H9 (cell line): ENCODE data around the gene TRMU. TPM values are rescaled to one million over a fixed set of nuclear protein-coding genes. Genes with fewer than 3 reads are reported as not detected.

Experiments
- DNase-seq: peaks from one replicate; pipeline ENCODE4 v3.0.0-alpha.2; 2017
- H2AFZ ChIP-seq: one replicate; pipeline ENCODE4 v1.6.1; 2013; ENCODE audit warnings: mild to moderate bottlenecking, low read length, control low read depth, moderate library complexity
- H2AK5ac ChIP-seq: 2 replicates; pipeline ENCODE4 v1.6.1; 2013; ENCODE audit warnings: low read length, control low read depth, mixed read lengths; ENCODE audit not compliant: insufficient read length
- H2BK120ac ChIP-seq: one replicate; pipeline ENCODE4 v1.6.1; 2013; ENCODE audit warnings: low read depth, mild to moderate bottlenecking, low read length, control low read depth, inconsistent platforms; ENCODE audit not compliant: poor library complexity, severe bottlenecking
- H2BK12ac ChIP-seq: 2 replicates; pipeline ENCODE4 v1.6.1; 2013; ENCODE audit warnings: low read length, control low read depth, mixed read lengths, low read depth; ENCODE audit not compliant: insufficient read length
- H2BK15ac ChIP-seq: 2 replicates; pipeline ENCODE4 v1.6.1; 2013; ENCODE audit warnings: low read depth, low read length, control low read depth
- H2BK20ac ChIP-seq: one replicate; pipeline ENCODE4 v1.6.1; 2013; ENCODE audit warnings: low read depth, mild to moderate bottlenecking, low read length, control low read depth, inconsistent platforms; ENCODE audit not compliant: poor library complexity, severe bottlenecking
- H2BK5ac ChIP-seq: 2 replicates; pipeline ENCODE4 v1.6.1; 2013; ENCODE audit warnings: low read length, control low read depth, mixed read lengths; ENCODE audit not compliant: insufficient read length
- H3K14ac ChIP-seq: 2 replicates; pipeline ENCODE4 v1.6.1; 2013; ENCODE audit warnings: low read length, control low read depth; ENCODE audit not compliant: insufficient read depth
- H3K18ac ChIP-seq: 2 replicates; pipeline ENCODE4 v1.6.1; 2013; ENCODE audit warnings: low read depth, mild to moderate bottlenecking, mixed read lengths, low read length, control low read depth; ENCODE audit not compliant: insufficient read length
- H3K23ac ChIP-seq: 2 replicates; pipeline ENCODE4 v1.6.1; 2013; ENCODE audit warnings: low read length, control low read depth, mixed read lengths, low read depth; ENCODE audit not compliant: insufficient read length
- H3K23me2 ChIP-seq: 2 replicates; pipeline ENCODE4 v1.6.1; 2013; ENCODE audit warnings: low read depth, mild to moderate bottlenecking, mixed read lengths, low read length, control low read depth; ENCODE audit not compliant: insufficient read length, poor library complexity, severe bottlenecking
- H3K27ac ChIP-seq: 2 replicates; pipeline ENCODE4 v1.5.1; 2013; ENCODE audit warnings: low read length, control low read depth, mixed read lengths, low read depth; ENCODE audit not compliant: insufficient read length
- H3K27me3 ChIP-seq: 2 replicates; pipeline ENCODE4 v1.6.1; 2013; ENCODE audit warnings: low read length, control low read depth, inconsistent platforms; ENCODE audit not compliant: insufficient read depth
- H3K4ac ChIP-seq: 2 replicates; pipeline ENCODE4 v1.6.1; 2013; ENCODE audit warnings: low read depth, mild to moderate bottlenecking, control low read depth, inconsistent platforms, low read length, moderate library complexity
- H3K4me1 ChIP-seq: 2 replicates; pipeline ENCODE4 v1.6.1; 2013; ENCODE audit warnings: low read length, control low read depth, inconsistent platforms; ENCODE audit not compliant: insufficient read depth
- H3K4me2 ChIP-seq: 2 replicates; pipeline ENCODE4 v1.6.1; 2013; ENCODE audit warnings: low read length, control low read depth, mixed read lengths; ENCODE audit not compliant: insufficient read length, insufficient read depth
- H3K56ac ChIP-seq: 2 replicates; pipeline ENCODE4 v1.6.1; 2013; ENCODE audit warnings: low read depth, mild to moderate bottlenecking, mixed read lengths, low read length, control low read depth; ENCODE audit not compliant: insufficient read length
- H3K79me1 ChIP-seq: 2 replicates; pipeline ENCODE4 v1.6.1; 2013; ENCODE audit warnings: low read depth, mild to moderate bottlenecking, moderate library complexity, low read length, control low read depth, inconsistent platforms; ENCODE audit not compliant: insufficient read depth, poor library complexity, severe bottlenecking
- H3K79me2 ChIP-seq: 2 replicates; pipeline ENCODE4 v1.6.1; 2013; ENCODE audit warnings: low read length, control low read depth, inconsistent platforms; ENCODE audit not compliant: insufficient read depth
- H3K9ac ChIP-seq: 2 replicates; pipeline ENCODE4 v1.6.1; 2013; ENCODE audit warnings: low read length, control low read depth, mixed read lengths; ENCODE audit not compliant: insufficient read length; ENCODE audit errors: extremely low read depth
- H3K9me3 ChIP-seq: one replicate; pipeline ENCODE4 v1.6.1; 2013; ENCODE audit warnings: low read depth, low read length, inconsistent platforms; ENCODE audit not compliant: control insufficient read depth
- H3T11ph ChIP-seq: one replicate; pipeline ENCODE4 v1.6.1; 2013; ENCODE audit warnings: mild to moderate bottlenecking, low read length, control low read depth, inconsistent platforms
- H4K20me1 ChIP-seq: one replicate; pipeline ENCODE4 v1.6.1; 2013; ENCODE audit not compliant: control insufficient read depth, insufficient read length, insufficient read depth
- H4K5ac ChIP-seq: 2 replicates; pipeline ENCODE4 v1.6.1; 2013; ENCODE audit warnings: low read depth, mild to moderate bottlenecking, mixed read lengths, low read length, control low read depth; ENCODE audit not compliant: insufficient read length
- H4K8ac ChIP-seq: replicated peaks from 2 replicates; pipeline ENCODE4 v1.6.1; 2013; ENCODE audit warnings: low read length, control low read depth, mixed read lengths, low read depth; ENCODE audit not compliant: insufficient read length
- H4K91ac ChIP-seq: 2 replicates; pipeline ENCODE4 v1.6.1; 2013; ENCODE audit warnings: low read depth, mild to moderate bottlenecking, moderate library complexity, mixed read lengths, low read length, control low read depth; ENCODE audit not compliant: insufficient read length
- H3K27ac Mint-ChIP-seq, 3 experiments: 2 replicates in 2 of 3; 3 replicates in 1 of 3; pipeline ENCODE4 v1.8.0; 2020 to 2021; ENCODE audit warnings: mixed read lengths in 3 of 3, mild to moderate bottlenecking in 1 of 3, moderate library complexity in 1 of 3
- H3K27me3 Mint-ChIP-seq: 2 replicates; pipeline ENCODE4 v1.8.0; 2021; ENCODE audit warnings: low read depth, mild to moderate bottlenecking, moderate library complexity, mixed read lengths
- H3K36me3 Mint-ChIP-seq, 3 experiments: 2 replicates in 2 of 3; 3 replicates in 1 of 3; pipeline ENCODE4 v1.8.0; 2020 to 2021; ENCODE audit warnings: low read depth in 3 of 3, mixed read lengths in 3 of 3; ENCODE audit not compliant: insufficient read depth in 1 of 3
- H3K4me1 Mint-ChIP-seq, 2 experiments: 2 replicates each; pipeline ENCODE4 v1.8.0; 2020; ENCODE audit warnings: mixed read lengths in 2 of 2
- H3K4me3 Mint-ChIP-seq, 2 experiments: 2 replicates in 1 of 2; 3 replicates in 1 of 2; pipeline ENCODE4 v1.8.0; 2020 to 2021; ENCODE audit warnings: mild to moderate bottlenecking in 2 of 2, mixed read lengths in 2 of 2, moderate library complexity in 1 of 2
- H3K9me3 Mint-ChIP-seq, 2 experiments: 2 replicates in 1 of 2; 3 replicates in 1 of 2; pipeline ENCODE4 v1.8.0; 2020; ENCODE audit warnings: mild to moderate bottlenecking in 2 of 2, mixed read lengths in 2 of 2, moderate library complexity in 1 of 2
- CTCF ChIP-seq: fragments of 200-600 bp; sonication (generic); conservative IDR thresholded peaks from 3 replicates; pipeline ENCODE4 v1.8.0; 2021; ENCODE audit warnings: antibody characterized with exemption, mild to moderate bottlenecking
- WGBS: extraction: QIAGEN DNeasy Blood & Tissue Kit; methylation state at CpG from one replicate; pipeline ENCODE4 v1.1.7; 2013; ENCODE audit warnings: missing lambda C conversion rate, low lambda C conversion rate, mixed read lengths; ENCODE audit not compliant: insufficient read length; ENCODE audit errors: extremely low coverage; 5-methylcytosine and 5-hydroxymethylcytosine counted together
- total RNA-seq: library from RNA; stranded (reverse); gene quantifications from 2 replicates; pipeline ENCODE4 v1.2.1, GENCODE V29; 2021

Gene TRMU
- total RNA-seq, 1 experiment from 2014 or later = 86.3 TPM

- no peak overlapping the region for H2BK120ac ChIP-seq
- H2AFZ ChIP-seq = no peak overlapping the region
- no peak overlapping the region for H4K8ac ChIP-seq
- no peak overlapping the region for H2BK12ac ChIP-seq
- no peaks in the 10 kb centered on the region for H4K20me1 ChIP-seq
- H2BK15ac ChIP-seq = no peak overlapping the region
- TF ChIP-seq CTCF = no peak
- H3K4me1 ChIP-seq = no peaks in the 10 kb centered on the region
- no peaks in the 10 kb centered on the region for H3K9me3 ChIP-seq
- no peak overlapping the region for H3K4ac ChIP-seq
- no peak overlapping the region for H2AK5ac ChIP-seq
- H4K91ac ChIP-seq = no peak overlapping the region
- no peak overlapping the region for H3K4me2 ChIP-seq
- no peak overlapping the region for H3K9ac ChIP-seq
- no peak overlapping the region for H3K23ac ChIP-seq
- no peak overlapping the region for H3K56ac ChIP-seq
- Mint-ChIP-seq H3K27me3 (no peaks in the 10 kb centered on the region), H3K4me3 (no peak overlapping the region), H3K9me3 (no peaks in the 10 kb centered on the region; a peak in 1 of 5 replicates), H3K27ac (no peak overlapping the region), H3K36me3 (peaks cover 19 to 65% (median 45%) of the 10 kb centered on the region in 3 experiments; a peak in 6 of 7 replicates), H3K4me1 (peaks cover 7 to 14% of the 10 kb centered on the region in 2 experiments)
- H3K79me1 ChIP-seq = no peaks in the 10 kb centered on the region
- H3K79me2 ChIP-seq = no peaks in the 10 kb centered on the region
- H4K5ac ChIP-seq = no peak overlapping the region
- H2BK5ac ChIP-seq = no peak overlapping the region
- H2BK20ac ChIP-seq = no peak overlapping the region
- no peak for DNase-seq
- H3K14ac ChIP-seq = no peak overlapping the region
- H3K23me2 ChIP-seq = peaks cover 6% of the 10 kb centered on the region
- no CpG with 5 or more reads among the region's 4 CpGs for WGBS
- no peak overlapping the region for H3K18ac ChIP-seq
- no peak overlapping the region for H3T11ph ChIP-seq
- no peaks in the 10 kb centered on the region for H3K27me3 ChIP-seq
- H3K27ac ChIP-seq = no peak overlapping the region
These were observed 5.1 kb upstream of the TRMU start for GRCh38 chr22:46330426-46330825.
